ENCODE results near the gene PTPRN2.
"Not testable (repeated sequence)": the region's sequence is repeated elsewhere in the genome, so short reads cannot be mapped to it uniquely, and the experiment has no call there.

Gene PTPRN2

GRCh38 chr7:158264881-158265742 lies 322.5 kb downstream of the PTPRN2 start:
- DNase-seq (ENCODE audit: low spot score): no peak

- DNase-seq (ENCODE audit: low spot score): no peak
Measured at GRCh38 chr7:158263964-158264748, 323.5 kb downstream of the PTPRN2 start.

- DNase-seq (ENCODE audit: low spot score): no peak
Measured at GRCh38 chr7:158263110-158263963, 324.3 kb downstream of the PTPRN2 start.

GRCh38 chr7:158262284-158263109 lies 325.1 kb downstream of the PTPRN2 start:
- DNase-seq (ENCODE audit: low spot score): no peak

- no peak for DNase-seq (ENCODE audit: low spot score)
Measured at GRCh38 chr7:158261362-158262235, 326.0 kb downstream of the PTPRN2 start.

GRCh38 chr7:158260567-158261361 lies 326.9 kb downstream of the PTPRN2 start:
- no peak for DNase-seq (ENCODE audit: low spot score)

- DNase-seq (ENCODE audit: low spot score): no peak
Measured at GRCh38 chr7:158259671-158260418, 327.8 kb downstream of the PTPRN2 start.

GRCh38 chr7:158259141-158259540 lies 328.5 kb downstream of the PTPRN2 start:
- DNase-seq (ENCODE audit: low spot score): no peak

- DNase-seq (ENCODE audit: low spot score): no peak
Measured at GRCh38 chr7:158258411-158259130, 329.1 kb downstream of the PTPRN2 start.

- no peak for DNase-seq (ENCODE audit: low spot score)
Measured at GRCh38 chr7:158257516-158258410, 329.9 kb downstream of the PTPRN2 start.

- DNase-seq (ENCODE audit: low spot score): no peak
Measured at GRCh38 chr7:158257001-158257400, 330.6 kb downstream of the PTPRN2 start.

- DNase-seq (ENCODE audit: low spot score): no peak
Measured at GRCh38 chr7:158256091-158256816, 331.4 kb downstream of the PTPRN2 start.

- no peak for DNase-seq (ENCODE audit: low spot score)
Measured at GRCh38 chr7:158255558-158255957, 332.1 kb downstream of the PTPRN2 start.

- no peak for DNase-seq (ENCODE audit: low spot score)
Measured at GRCh38 chr7:158255156-158255555, 332.5 kb downstream of the PTPRN2 start.

GRCh38 chr7:158253670-158254045 lies 334.0 kb downstream of the PTPRN2 start:
- not testable (repeated sequence) for DNase-seq (ENCODE audit: low spot score)

Measured in LoVo (cell line).